T1000 (cell line): ENCODE results near the gene WDR31.

ENCODE experiments used
- DNase-seq: peaks from one replicate; lab custom pipeline; 2025; ENCODE audit warnings: mixed read lengths; lab: John Stamatoyannopoulos, UW

The WDR31 gene

GRCh38 chr9:113341712-113342410, 1.8 kb upstream of the WDR31 start:
- DNase-seq: no peak

- DNase-seq: no peak
Measured at GRCh38 chr9:113337714-113338113, 2.4 kb downstream of the WDR31 start.

GRCh38 chr9:113331780-113332179, 8.3 kb downstream of the WDR31 start:
- DNase-seq: no peak

GRCh38 chr9:113328045-113328782, 11.9 kb downstream of the WDR31 start:
- no peak for DNase-seq

- DNase-seq: no peak
Measured at GRCh38 chr9:113326230-113326629, 13.8 kb downstream of the WDR31 start.

- no peak for DNase-seq
Measured at GRCh38 chr9:113322671-113323070, 17.4 kb downstream of the WDR31 start.

GRCh38 chr9:113320051-113320450, 20.0 kb downstream of the WDR31 start:
- no peak for DNase-seq

- DNase-seq: no peak
Measured at GRCh38 chr9:113319054-113319453, 21.0 kb downstream of the WDR31 start.

GRCh38 chr9:113317777-113318176, 22.3 kb downstream of the WDR31 start:
- no peak for DNase-seq

GRCh38 chr9:113316030-113316429, 24.0 kb downstream of the WDR31 start:
- DNase-seq: no peak

GRCh38 chr9:113315231-113315630, 24.8 kb downstream of the WDR31 start:
- DNase-seq: no peak

GRCh38 chr9:113313261-113313660, 26.8 kb downstream of the WDR31 start:
- DNase-seq: no peak

- DNase-seq: no peak
Measured at GRCh38 chr9:113311961-113312360, 28.1 kb downstream of the WDR31 start.

- no peak for DNase-seq
Measured at GRCh38 chr9:113310538-113310937, 29.5 kb downstream of the WDR31 start.

GRCh38 chr9:113309204-113309813, 30.8 kb downstream of the WDR31 start:
- no peak for DNase-seq

- no peak for DNase-seq
Measured at GRCh38 chr9:113307396-113307975, 32.6 kb downstream of the WDR31 start.

GRCh38 chr9:113306566-113306965, 33.5 kb downstream of the WDR31 start:
- no peak for DNase-seq

GRCh38 chr9:113302792-113303418, 37.2 kb downstream of the WDR31 start, which contains the start of gene RNF183:
RNF183 (minus strand) TSS chr9:113303376; CDS start chr9:113298184, 5,192 bp downstream.
- DNase-seq: no peak

GRCh38 chr9:113301548-113301947, 38.5 kb downstream of the WDR31 start:
- no peak for DNase-seq

- DNase-seq: no peak
Measured at GRCh38 chr9:113299800-113300292, 40.2 kb downstream of the WDR31 start.

GRCh38 chr9:113298924-113299770, 40.9 kb downstream of the WDR31 start:
- no peak for DNase-seq
